Spleen (tissue), 11 donors: ENCODE data around the gene ARID5B. TPM values are rescaled to one million over a fixed set of nuclear protein-coding genes. Genes with fewer than 3 reads are reported as not detected.
"Not testable (repeated sequence)": the region's sequence is repeated elsewhere in the genome, so short reads cannot be mapped to it uniquely, and the experiment has no call there.

Experiments used
- DNase-seq: peaks from one replicate; pipeline ENCODE4 v3.0.0-alpha.2; 2020
- H3K27ac ChIP-seq, 8 donors: fragments of 200-600 bp; sonication (generic) in 7 of 8; 1 replicate in 4 of 8; 2 replicates in 4 of 8; pipeline versions ENCODE4 v1.5.0 to v1.8.0; 2016 to 2021; ENCODE audit warnings: inconsistent platforms in 4 of 8, mild to moderate bottlenecking in 4 of 8, moderate library complexity in 1 of 8
- H3K27me3 ChIP-seq, 7 donors: fragments of 200-600 bp; sonication (generic) in 6 of 7; replicated peaks in 1 of 7; 1 replicate in 4 of 7; 2 replicates in 3 of 7; pipeline versions ENCODE4 v1.5.0 to v1.8.0; 2016 to 2021; ENCODE audit warnings: inconsistent platforms in 3 of 7, mild to moderate bottlenecking in 1 of 7
- H3K36me3 ChIP-seq, 6 donors: fragments of 200-600 bp; sonication (generic) in 5 of 6; 1 replicate in 4 of 6; 2 replicates in 2 of 6; pipeline versions ENCODE4 v1.5.0 to v1.8.0; 2016 to 2021; ENCODE audit warnings: inconsistent platforms in 2 of 6
- H3K4me1 ChIP-seq, 6 donors: fragments of 200-600 bp; sonication (generic) in 5 of 6; 1 replicate in 3 of 6; 2 replicates in 3 of 6; pipeline versions ENCODE4 v1.5.0 to v1.8.0; 2016 to 2021; ENCODE audit warnings: inconsistent platforms in 3 of 6
- H3K4me3 ChIP-seq, 8 donors: fragments of 200-600 bp; sonication (generic) in 7 of 8; 1 replicate in 4 of 8; 2 replicates in 4 of 8; pipeline versions ENCODE4 v1.5.0 to v1.8.0; 2016 to 2021; ENCODE audit warnings: inconsistent platforms in 4 of 8, mild to moderate bottlenecking in 4 of 8, moderate library complexity in 2 of 8
- H3K9me3 ChIP-seq, 8 donors: fragments of 200-600 bp; sonication (generic) in 7 of 8; 1 replicate in 4 of 8; 2 replicates in 4 of 8; pipeline versions ENCODE4 v1.5.0 to v1.8.0; 2016 to 2021; ENCODE audit warnings: inconsistent platforms in 4 of 8
- POLR2A ChIP-seq, 3 donors: fragments of 450-650 bp; IDR thresholded peaks; one replicate each; pipeline ENCODE4 v1.5.1; 2017; ENCODE audit warnings: antibody characterized with exemption in 3 of 3, mild to moderate bottlenecking in 1 of 3
- POLR2AphosphoS5 ChIP-seq, 3 donors: sonication (generic); formaldehyde crosslinking; IDR thresholded peaks; one replicate each; pipeline ENCODE4 v1.5.1; 2017; ENCODE audit warnings: antibody characterized with exemption in 3 of 3
- WGBS, 5 donors: extraction: QIAGEN DNeasy Blood & Tissue Kit in 3 of 5; methylation state at CpG; one replicate each; pipeline versions ENCODE4 v1.1.5 to v1.1.7; 2013 to 2018; 5-methylcytosine and 5-hydroxymethylcytosine counted together
- intact Hi-C: fragments of 100-400 bp; cut with DNase I; formaldehyde crosslinking; loops from one replicate; pipeline ENCODE4 v1.15.0; 2023; ENCODE audit warnings: low total_unique reads
- polyA plus RNA-seq, 3 donors: library from polyadenylated mRNA; stranded (reverse); fragments of 200-250 nt; gene quantifications; one replicate each; pipeline ENCODE4 v1.2.1, GENCODE V29; 2013
- total RNA-seq, 7 donors: library from RNA; depleted of rRNA in 3 of 7; stranded (reverse); fragments of >200 nt in 3 of 7; fragmentation: NEBNext Ultra II Directional in 4 of 7; extraction: Animal tissue kit (Norgen Biotek cat#: 25700) in 4 of 7; gene quantifications; one replicate each; pipeline versions ENCODE4 v1.1.0 to v1.2.1, GENCODE V29; 2016 to 2021
- TF ChIP-seq, protein P1 (sequence below), 11 experiments: fragments of 200-600 bp in 7 of 11; fragments of 450-650 bp in 4 of 11; sonication (generic) in 4 of 11; IDR thresholded peaks in 8 of 11; conservative IDR thresholded peaks in 3 of 11; 1 replicate in 7 of 11; 2 replicates in 4 of 11; pipeline versions ENCODE4 v1.4.0 to v1.8.0; 2016 to 2021; ENCODE audit warnings: antibody characterized with exemption in 11 of 11, inconsistent platforms in 4 of 11, mild to moderate bottlenecking in 1 of 11
- donor health status: healthy with polysubstance abuse.
- donor health status: DM: no; HTN: no; CAD: no; lungs with moderate emphysema.
- donor health status: DM: no; HTN: no; CAD: no.
- donor health status: Bipolar disorder and iron deficiency.
- donor health status: healthy.
- donor health status: DM: no; HTN: no; CAD: no.
- donor health status: DM: yes; HTN: yes; CAD: no.

Gene ARID5B
- total and polyA plus RNA-seq, 10 donors = 5.6 to 70.7 (median 46.2) TPM

GRCh38 chr10:61973169-61973568 is 71.7 kb downstream of the ARID5B start:
- peak overlapping the region in 1 of 8 donors; percentile 1 for H3K27ac ChIP-seq
- intact Hi-C loops = no loop called here
- DNase-seq = no peak
- peaks cover 0 to 11% (median 0%) of the 10 kb centered on the region in 8 donors for H3K9me3 ChIP-seq
- WGBS, 5 donors = 72 to 86% (median 80%) methylated on average over 2 of the region's 2 CpGs
- H3K36me3 ChIP-seq = peaks cover 0 to 18% (median 0%) of the 10 kb centered on the region in 6 donors
- H3K4me1 ChIP-seq = peaks cover 6 to 51% (median 26%) of the 10 kb centered on the region in 6 donors
- TF ChIP-seq POLR2A (IDR thresholded peaks at IDR 0.05) (no peak), POLR2AphosphoS5 (IDR thresholded peaks at IDR 0.05) (no peak)
- TF ChIP-seq, protein P1, sequence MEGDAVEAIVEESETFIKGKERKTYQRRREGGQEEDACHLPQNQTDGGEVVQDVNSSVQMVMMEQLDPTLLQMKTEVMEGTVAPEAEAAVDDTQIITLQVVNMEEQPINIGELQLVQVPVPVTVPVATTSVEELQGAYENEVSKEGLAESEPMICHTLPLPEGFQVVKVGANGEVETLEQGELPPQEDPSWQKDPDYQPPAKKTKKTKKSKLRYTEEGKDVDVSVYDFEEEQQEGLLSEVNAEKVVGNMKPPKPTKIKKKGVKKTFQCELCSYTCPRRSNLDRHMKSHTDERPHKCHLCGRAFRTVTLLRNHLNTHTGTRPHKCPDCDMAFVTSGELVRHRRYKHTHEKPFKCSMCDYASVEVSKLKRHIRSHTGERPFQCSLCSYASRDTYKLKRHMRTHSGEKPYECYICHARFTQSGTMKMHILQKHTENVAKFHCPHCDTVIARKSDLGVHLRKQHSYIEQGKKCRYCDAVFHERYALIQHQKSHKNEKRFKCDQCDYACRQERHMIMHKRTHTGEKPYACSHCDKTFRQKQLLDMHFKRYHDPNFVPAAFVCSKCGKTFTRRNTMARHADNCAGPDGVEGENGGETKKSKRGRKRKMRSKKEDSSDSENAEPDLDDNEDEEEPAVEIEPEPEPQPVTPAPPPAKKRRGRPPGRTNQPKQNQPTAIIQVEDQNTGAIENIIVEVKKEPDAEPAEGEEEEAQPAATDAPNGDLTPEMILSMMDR (IDR thresholded peaks at IDR 0.05 in 8 of 11, conservative IDR thresholded peaks at IDR 0.05 in 3 of 11) = no peak
- no peaks in the 10 kb centered on the region for H3K27me3 ChIP-seq
- H3K4me3 ChIP-seq = no peak overlapping the region

DNA sequence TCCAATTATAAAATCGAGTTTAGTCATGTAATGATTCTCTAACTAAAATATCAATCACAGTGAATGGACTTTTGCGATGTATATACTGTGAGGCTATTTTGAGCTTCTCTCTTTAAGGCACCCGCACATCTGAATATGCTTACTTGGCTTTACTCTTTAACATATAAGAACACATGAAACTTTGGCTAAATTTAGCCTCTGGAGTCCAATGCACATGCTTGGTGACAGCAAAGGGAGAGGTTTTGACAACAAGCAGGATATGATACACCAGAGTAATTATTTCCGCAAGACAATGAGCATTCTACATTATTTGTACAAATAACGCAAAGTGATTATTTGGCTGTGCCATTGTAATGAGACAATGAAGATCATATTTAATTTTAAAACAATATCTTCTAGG is 72.4 kb downstream of the ARID5B start:
- intact Hi-C loops = no loop called here
- Histone ChIP-seq H3K27me3 (no peaks in the 10 kb centered on the region), H3K4me3 (no peak overlapping the region), H3K9me3 (peaks cover 0 to 11% (median 0%) of the 10 kb centered on the region in 8 donors), H3K36me3 (peaks cover 0 to 18% (median 0%) of the 10 kb centered on the region in 6 donors), H3K27ac (peak overlapping the region in 3 of 8 donors; percentile 51 to 53 (median 52)), H3K4me1 (peaks cover 6 to 55% (median 30%) of the 10 kb centered on the region in 6 donors)
- DNase-seq = no peak
- TF ChIP-seq, protein P1 (IDR thresholded peaks at IDR 0.05 in 8 of 11, conservative IDR thresholded peaks at IDR 0.05 in 3 of 11) = no peak
- TF ChIP-seq POLR2A (IDR thresholded peaks at IDR 0.05) = no peak
- TF ChIP-seq POLR2AphosphoS5 (IDR thresholded peaks at IDR 0.05) = no peak
- WGBS, 5 donors = 78 to 92% (median 83%) methylated on average over 5 of the region's 5 CpGs

GRCh38 chr10:61974601-61975390 is 73.3 kb downstream of the ARID5B start:
- Histone ChIP-seq H3K9me3 (peaks cover 0 to 11% (median 0%) of the 10 kb centered on the region in 8 donors), H3K27ac (peak overlapping the region in 5 of 8 donors; percentile 2 to 53 (median 51)), H3K4me3 (no peak overlapping the region), H3K36me3 (peaks cover 0 to 17% (median 0%) of the 10 kb centered on the region in 6 donors), H3K4me1 (peaks cover 6 to 60% (median 39%) of the 10 kb centered on the region in 6 donors), H3K27me3 (no peaks in the 10 kb centered on the region)
- intact Hi-C loops = no loop called here
- 57 to 70% (median 67%) methylated on average over 8 of the region's 8 CpGs for WGBS, 5 donors
- DNase-seq = no peak
- TF ChIP-seq, protein P1 (IDR thresholded peaks at IDR 0.05 in 8 of 11, conservative IDR thresholded peaks at IDR 0.05 in 3 of 11) = no peak
- no peak for TF ChIP-seq POLR2AphosphoS5 (IDR thresholded peaks at IDR 0.05)
- TF ChIP-seq POLR2A (IDR thresholded peaks at IDR 0.05) = no peak

DNA sequence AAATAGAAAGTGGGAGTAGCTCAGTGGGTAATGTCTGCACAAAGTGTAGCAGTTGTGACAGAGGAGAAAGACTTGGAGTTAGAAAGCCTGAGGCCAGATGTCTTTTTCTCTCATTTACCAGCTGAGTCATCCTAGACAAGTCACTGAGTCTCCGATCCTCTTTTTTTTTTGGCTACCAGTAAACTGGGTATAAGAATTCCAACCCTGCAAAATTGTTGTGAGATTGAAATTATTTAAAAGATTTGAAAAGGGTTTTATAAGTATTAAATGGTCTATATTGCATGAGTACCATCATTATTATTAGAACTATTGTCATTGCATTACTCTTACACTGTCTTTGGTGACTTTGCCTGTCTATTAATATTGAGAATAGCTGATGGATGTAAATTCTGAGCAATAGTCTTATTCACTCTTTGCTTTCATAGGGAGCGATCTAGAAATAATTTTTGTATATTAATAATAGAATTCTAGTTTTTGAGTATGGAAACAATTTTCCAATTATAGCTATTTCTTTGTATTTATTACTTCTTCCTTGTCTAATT is 74.0 kb downstream of the ARID5B start:
- TF ChIP-seq POLR2A (IDR thresholded peaks at IDR 0.05) = no peak
- no peak for TF ChIP-seq POLR2AphosphoS5 (IDR thresholded peaks at IDR 0.05)
- TF ChIP-seq, protein P1 (IDR thresholded peaks at IDR 0.05 in 8 of 11, conservative IDR thresholded peaks at IDR 0.05 in 3 of 11) = no peak
- Histone ChIP-seq H3K36me3 (peaks cover 0 to 17% (median 0%) of the 10 kb centered on the region in 6 donors), H3K27ac (peak overlapping the region in 5 of 8 donors; percentile 31 to 53 (median 51)), H3K4me3 (no peak overlapping the region), H3K27me3 (no peaks in the 10 kb centered on the region), H3K9me3 (peaks cover 0 to 11% (median 0%) of the 10 kb centered on the region in 8 donors), H3K4me1 (peaks cover 6 to 60% (median 39%) of the 10 kb centered on the region in 6 donors)
- DNase-seq = no peak
- intact Hi-C loops = no loop called here
- 56 to 72% (median 60%) methylated on average over 2 of the region's 2 CpGs for WGBS, 5 donors

- not testable (repeated sequence) for DNase-seq
Measured at GRCh38 chr10:61976951-61977721, 75.6 kb downstream of the ARID5B start.

More at GRCh38 chr10:61976951-61977721, 75.6 kb downstream of the ARID5B start:
- 87 to 98% (median 94%) methylated on average over 3 of the region's 3 CpGs for WGBS, 5 donors
- intact Hi-C loops, H3K27ac ChIP-seq, H3K4me3 ChIP-seq, H3K27me3 ChIP-seq: not testable (repeated sequence)
- Histone ChIP-seq H3K9me3 (peaks cover 0 to 11% (median 0%) of the 10 kb centered on the region in 8 donors), H3K4me1 (peaks cover 6 to 63% (median 33%) of the 10 kb centered on the region in 6 donors), H3K36me3 (peaks cover 0 to 26% (median 0%) of the 10 kb centered on the region in 6 donors)
